ENCODE measurements around the gene PPP2R3B.

DNA sequence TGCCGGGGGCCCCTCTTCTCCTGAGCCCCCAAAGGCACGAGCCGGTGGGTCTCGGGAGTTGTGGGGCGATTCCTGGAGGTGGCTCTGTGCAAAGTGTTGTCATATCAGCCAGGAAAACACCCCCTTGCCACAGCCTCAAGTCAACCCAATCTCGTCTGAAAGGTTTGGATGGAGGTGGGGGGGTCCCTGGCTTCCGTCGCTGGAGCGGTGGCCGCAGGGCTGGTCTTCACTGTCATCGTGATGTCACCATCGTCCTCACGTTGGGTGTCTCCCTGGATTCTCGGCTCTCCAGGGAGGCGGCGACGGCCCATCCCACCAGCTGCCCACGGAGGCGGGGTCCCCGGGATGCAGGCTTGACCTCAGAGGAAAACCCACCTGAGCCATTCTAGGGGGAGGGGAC is 38.3 kb upstream of the PPP2R3B start:
- TF ChIP-seq, protein P1, sequence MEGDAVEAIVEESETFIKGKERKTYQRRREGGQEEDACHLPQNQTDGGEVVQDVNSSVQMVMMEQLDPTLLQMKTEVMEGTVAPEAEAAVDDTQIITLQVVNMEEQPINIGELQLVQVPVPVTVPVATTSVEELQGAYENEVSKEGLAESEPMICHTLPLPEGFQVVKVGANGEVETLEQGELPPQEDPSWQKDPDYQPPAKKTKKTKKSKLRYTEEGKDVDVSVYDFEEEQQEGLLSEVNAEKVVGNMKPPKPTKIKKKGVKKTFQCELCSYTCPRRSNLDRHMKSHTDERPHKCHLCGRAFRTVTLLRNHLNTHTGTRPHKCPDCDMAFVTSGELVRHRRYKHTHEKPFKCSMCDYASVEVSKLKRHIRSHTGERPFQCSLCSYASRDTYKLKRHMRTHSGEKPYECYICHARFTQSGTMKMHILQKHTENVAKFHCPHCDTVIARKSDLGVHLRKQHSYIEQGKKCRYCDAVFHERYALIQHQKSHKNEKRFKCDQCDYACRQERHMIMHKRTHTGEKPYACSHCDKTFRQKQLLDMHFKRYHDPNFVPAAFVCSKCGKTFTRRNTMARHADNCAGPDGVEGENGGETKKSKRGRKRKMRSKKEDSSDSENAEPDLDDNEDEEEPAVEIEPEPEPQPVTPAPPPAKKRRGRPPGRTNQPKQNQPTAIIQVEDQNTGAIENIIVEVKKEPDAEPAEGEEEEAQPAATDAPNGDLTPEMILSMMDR (IDR thresholded peaks at IDR 0.05): no peak
- TF ChIP-seq ZFX (IDR thresholded peaks at IDR 0.05; ENCODE audit: borderline replicate concordance): no peak

All from 22Rv1 (cell line).